Tibial nerve (tissue), 4 donors: ENCODE results near the gene DPP10.

Experiments used
- CTCF ChIP-seq, 5 experiments: fragments of 200-600 bp in 3 of 5; fragments of 450-650 bp in 2 of 5; sonication (generic) in 3 of 5; IDR thresholded peaks; one replicate each; pipeline ENCODE4 v1.5.1; 2016 to 2019; ENCODE audit warnings: antibody characterized with exemption in 5 of 5, mild to moderate bottlenecking in 3 of 5, moderate library complexity in 2 of 5
- EP300 ChIP-seq, 2 donors: sonication (generic); formaldehyde crosslinking; IDR thresholded peaks; one replicate each; pipeline ENCODE4 v1.6.1; 2017; ENCODE audit warnings: antibody characterized with exemption in 2 of 2, mild to moderate bottlenecking in 1 of 2
- POLR2A ChIP-seq, 2 donors: fragments of 450-650 bp; IDR thresholded peaks; one replicate each; pipeline ENCODE4 v1.6.1; 2017; ENCODE audit warnings: antibody characterized with exemption in 2 of 2, mild to moderate bottlenecking in 2 of 2, moderate library complexity in 2 of 2

GRCh38 chr2:115549611-115550130 lies 1107.2 kb downstream of the DPP10 start:
- TF ChIP-seq CTCF (IDR thresholded peaks at IDR 0.05) (no peak), POLR2A (IDR thresholded peaks at IDR 0.05) (no peak), EP300 (IDR thresholded peaks at IDR 0.05) (no peak)
